Activated CD4-positive, alpha-beta T cell treated with anti-CD3 and anti-CD28 coated beads, Interleukin-2, amount 10 ng/mL, durations not matched to agents 24 days and 14 days (primary cell): ENCODE measurements around the gene COL28A1. TPM values are rescaled to one million over a fixed set of nuclear protein-coding genes. Genes with fewer than 3 reads are reported as not detected.
A peak's percentile ranks its signal among the peaks of the same experiment; 100 is the strongest.
"Not testable (repeated sequence)": the region's sequence is repeated elsewhere in the genome, so short reads cannot be mapped to it uniquely, and the experiment has no call there.

Experiments used
- DNase-seq: peaks from one replicate; pipeline ENCODE4 v3.0.0; 2022
- H3K27ac Mint-ChIP-seq: one replicate; pipeline ENCODE4 v1.8.0; 2022; ENCODE audit warnings: mild to moderate bottlenecking, mixed read lengths
- H3K27me3 Mint-ChIP-seq: one replicate; pipeline ENCODE4 v1.8.0; 2022; ENCODE audit warnings: mixed read lengths
- H3K36me3 Mint-ChIP-seq: one replicate; pipeline ENCODE4 v1.8.0; 2022; ENCODE audit warnings: low read depth, mild to moderate bottlenecking, mixed read lengths
- H3K4me1 Mint-ChIP-seq: one replicate; pipeline ENCODE4 v1.8.0; 2021; ENCODE audit warnings: mixed read lengths
- H3K4me3 Mint-ChIP-seq: one replicate; pipeline ENCODE4 v1.8.0; 2022; ENCODE audit warnings: mild to moderate bottlenecking, moderate library complexity, mixed read lengths
- H3K9me3 Mint-ChIP-seq: one replicate; pipeline ENCODE4 v1.8.0; 2021; ENCODE audit warnings: mixed read lengths
- intact Hi-C: fragments of 100-400 bp; cut with micrococcal nuclease; formaldehyde crosslinking; loops from one replicate; pipeline ENCODE4 v1.15.1; 2023
- total RNA-seq: library from RNA; stranded (reverse); gene quantifications from 2 replicates; pipeline ENCODE4 v1.2.3, GENCODE V29; 2022

The COL28A1 gene
- total RNA-seq, 1 donor from 2014 or later, result not detected

GRCh38 chr7:7424151-7424873 lies 111.4 kb downstream of the COL28A1 start:
- peak; percentile 69 for DNase-seq
- intact Hi-C loops, result loop anchor here (5.0 to 10.0 kb wide), 2 partner anchors 118 to 790 kb away; no protein-coding TSS in a partner anchor
- H3K36me3 Mint-ChIP-seq, result no peaks in the 10 kb centered on the region
- no peak overlapping the region for H3K27ac Mint-ChIP-seq
- H3K4me3 Mint-ChIP-seq, result peak overlapping the region; percentile 68
- H3K4me1 Mint-ChIP-seq, result peaks cover 5% of the 10 kb centered on the region
- H3K9me3 Mint-ChIP-seq, result no peaks in the 10 kb centered on the region
- H3K27me3 Mint-ChIP-seq, result peaks cover 5% of the 10 kb centered on the region

DNA sequence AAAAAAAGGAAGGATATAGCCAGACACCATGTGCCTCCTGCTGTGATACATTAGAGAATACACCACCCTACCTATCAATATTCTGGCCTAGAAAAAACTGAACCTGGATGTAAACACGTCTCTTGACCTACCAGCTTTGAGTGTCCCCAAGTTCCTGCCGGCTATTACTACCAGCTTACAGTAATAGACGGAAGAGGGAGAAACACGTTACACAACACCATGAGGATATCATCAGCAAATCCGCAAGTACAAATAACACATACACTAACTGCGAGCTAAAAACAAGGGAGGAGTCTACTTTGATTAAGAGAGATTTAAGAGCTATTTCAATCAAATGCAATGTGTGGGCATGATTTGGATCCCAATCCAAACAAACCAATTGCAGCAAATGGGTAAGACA lies 113.0 kb downstream of the COL28A1 start:
- Mint-ChIP-seq H3K4me3 (no peak overlapping the region), H3K36me3 (no peaks in the 10 kb centered on the region), H3K9me3 (no peaks in the 10 kb centered on the region), H3K27ac (no peak overlapping the region), H3K27me3 (peaks cover 2% of the 10 kb centered on the region), H3K4me1 (peaks cover 5% of the 10 kb centered on the region)
- intact Hi-C loops, result loop anchor here (5.0 to 10.0 kb wide), 2 partner anchors 120 to 792 kb away; no protein-coding TSS in a partner anchor
- no peak for DNase-seq

DNA sequence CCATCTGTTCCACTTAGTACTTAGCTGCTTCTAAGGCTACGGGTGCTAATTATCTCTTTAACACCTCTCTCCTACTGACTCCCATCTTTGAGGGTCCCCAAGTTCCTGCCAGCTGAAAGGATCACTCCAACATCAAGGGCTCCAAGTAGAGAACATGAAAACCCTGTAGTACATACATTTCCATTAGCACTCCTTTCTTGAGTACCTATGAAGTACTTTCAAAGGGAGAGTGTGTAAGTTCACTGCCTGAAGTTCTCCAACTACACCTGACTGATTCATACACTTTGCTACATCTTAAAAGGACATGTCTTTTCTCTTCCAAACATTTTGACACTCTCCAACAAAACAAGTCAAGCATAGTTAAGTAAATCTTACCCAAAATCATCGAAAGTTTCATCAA lies 113.8 kb downstream of the COL28A1 start:
- intact Hi-C loops, result loop anchor here (5.0 to 10.0 kb wide), 2 partner anchors 120 to 793 kb away; no protein-coding TSS in a partner anchor
- Mint-ChIP-seq H3K9me3 (no peaks in the 10 kb centered on the region), H3K27me3 (peaks cover 2% of the 10 kb centered on the region), H3K4me3 (no peak overlapping the region), H3K4me1 (peaks cover 5% of the 10 kb centered on the region), H3K27ac (no peak overlapping the region), H3K36me3 (no peaks in the 10 kb centered on the region)
- no peak for DNase-seq

DNA sequence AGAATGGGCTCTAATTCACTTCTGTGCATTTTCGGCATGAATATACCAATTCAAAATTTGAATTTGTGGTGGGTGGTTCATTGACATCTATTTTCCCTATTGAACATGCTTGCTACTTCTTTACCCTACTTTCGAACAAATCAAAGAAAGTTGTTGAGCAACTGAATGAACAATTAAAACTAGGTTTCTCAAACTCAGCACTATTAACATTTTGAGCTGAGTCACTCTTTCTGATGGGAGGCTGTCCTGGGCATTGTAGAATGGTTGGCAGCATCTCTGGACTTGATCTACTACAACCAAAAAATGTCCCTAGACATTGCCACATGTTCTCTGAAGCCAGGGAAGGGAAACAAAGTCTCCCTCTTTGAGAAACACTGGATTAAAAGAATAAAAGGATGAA lies 116.7 kb downstream of the COL28A1 start:
- H3K4me1 Mint-ChIP-seq, result peaks cover 6% of the 10 kb centered on the region
- H3K4me3 Mint-ChIP-seq, result no peak overlapping the region
- no peaks in the 10 kb centered on the region for H3K27me3 Mint-ChIP-seq
- no peak for DNase-seq
- intact Hi-C loops, result no loop called here
- no peaks in the 10 kb centered on the region for H3K9me3 Mint-ChIP-seq
- no peak overlapping the region for H3K27ac Mint-ChIP-seq
- H3K36me3 Mint-ChIP-seq, result no peaks in the 10 kb centered on the region

GRCh38 chr7:7417851-7418250 lies 117.8 kb downstream of the COL28A1 start:
- intact Hi-C loops, result no loop called here
- no peak for DNase-seq
- no peaks in the 10 kb centered on the region for H3K9me3 Mint-ChIP-seq
- H3K27me3 Mint-ChIP-seq, result no peaks in the 10 kb centered on the region
- H3K36me3 Mint-ChIP-seq, result no peaks in the 10 kb centered on the region
- H3K4me3 Mint-ChIP-seq, result no peak overlapping the region
- peaks cover 6% of the 10 kb centered on the region for H3K4me1 Mint-ChIP-seq
- no peak overlapping the region for H3K27ac Mint-ChIP-seq

DNA sequence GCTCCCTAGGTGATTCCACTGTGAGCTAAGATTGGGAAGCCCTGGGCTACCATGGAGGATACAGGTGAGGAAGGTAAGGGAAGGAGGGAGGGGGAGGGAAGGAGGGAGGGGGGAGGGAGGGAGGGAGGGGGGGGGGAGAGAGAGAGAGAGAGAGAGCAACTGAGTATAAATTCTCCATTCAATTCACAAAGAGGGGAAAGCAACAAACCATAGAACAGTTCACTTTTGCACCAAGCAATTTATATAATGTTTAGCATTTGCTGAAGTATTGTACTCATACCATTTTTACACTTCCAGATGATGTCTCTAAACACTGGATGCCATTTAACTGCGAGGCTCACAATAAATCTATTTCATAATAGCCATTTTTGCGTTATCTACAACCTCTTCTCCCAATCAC lies 118.3 kb downstream of the COL28A1 start:
- H3K4me1 Mint-ChIP-seq, result peaks cover 6% of the 10 kb centered on the region
- DNase-seq, result no peak
- H3K36me3 Mint-ChIP-seq, result no peaks in the 10 kb centered on the region
- no peak overlapping the region for H3K27ac Mint-ChIP-seq
- H3K4me3 Mint-ChIP-seq, result no peak overlapping the region
- H3K9me3 Mint-ChIP-seq, result no peaks in the 10 kb centered on the region
- intact Hi-C loops, result no loop called here
- no peaks in the 10 kb centered on the region for H3K27me3 Mint-ChIP-seq

DNA sequence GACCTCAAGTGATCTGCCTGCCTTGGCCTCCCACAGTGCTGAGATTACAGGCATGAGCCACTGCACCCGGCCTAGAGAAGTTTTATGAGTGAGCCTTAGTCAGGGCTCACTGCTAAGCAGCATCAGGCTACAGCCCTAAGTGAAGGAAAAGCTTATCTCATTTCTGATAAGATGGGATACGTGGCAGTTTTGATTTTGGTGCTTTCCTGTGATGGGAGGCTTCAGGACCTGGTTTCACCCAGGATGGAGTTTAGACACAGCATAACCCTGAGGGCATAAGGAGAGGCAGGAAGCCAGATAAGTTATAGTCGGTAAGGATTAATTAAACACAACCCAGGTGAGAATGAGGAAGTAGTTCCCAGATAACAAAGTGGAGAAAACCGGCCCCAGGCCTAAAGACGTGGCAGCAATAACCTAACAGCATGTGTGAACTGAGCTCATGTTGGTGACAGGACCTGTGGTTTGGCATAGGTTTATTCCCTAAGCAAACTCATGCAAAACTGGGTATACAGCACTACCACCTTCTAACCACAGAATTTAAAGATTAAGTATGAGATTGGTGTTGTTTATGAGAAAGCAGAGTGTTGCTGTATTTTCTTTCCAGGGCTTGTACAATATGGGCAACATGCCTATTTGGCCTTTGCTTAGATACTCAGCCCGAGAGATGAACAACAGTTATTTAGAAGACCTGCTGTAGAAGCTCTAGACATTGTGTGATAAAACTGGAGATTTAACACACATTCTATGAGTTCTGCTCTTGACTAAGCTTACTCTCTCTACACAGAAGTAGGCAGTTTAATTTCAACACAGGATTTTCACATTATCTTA lies 119.4 kb downstream of the COL28A1 start:
- Mint-ChIP-seq H3K27ac (no peak overlapping the region), H3K4me1 (peaks cover 6% of the 10 kb centered on the region), H3K36me3 (no peaks in the 10 kb centered on the region), H3K27me3 (no peaks in the 10 kb centered on the region), H3K4me3 (no peak overlapping the region), H3K9me3 (no peaks in the 10 kb centered on the region)
- intact Hi-C loops, result no loop called here
- DNase-seq, result no peak

DNA sequence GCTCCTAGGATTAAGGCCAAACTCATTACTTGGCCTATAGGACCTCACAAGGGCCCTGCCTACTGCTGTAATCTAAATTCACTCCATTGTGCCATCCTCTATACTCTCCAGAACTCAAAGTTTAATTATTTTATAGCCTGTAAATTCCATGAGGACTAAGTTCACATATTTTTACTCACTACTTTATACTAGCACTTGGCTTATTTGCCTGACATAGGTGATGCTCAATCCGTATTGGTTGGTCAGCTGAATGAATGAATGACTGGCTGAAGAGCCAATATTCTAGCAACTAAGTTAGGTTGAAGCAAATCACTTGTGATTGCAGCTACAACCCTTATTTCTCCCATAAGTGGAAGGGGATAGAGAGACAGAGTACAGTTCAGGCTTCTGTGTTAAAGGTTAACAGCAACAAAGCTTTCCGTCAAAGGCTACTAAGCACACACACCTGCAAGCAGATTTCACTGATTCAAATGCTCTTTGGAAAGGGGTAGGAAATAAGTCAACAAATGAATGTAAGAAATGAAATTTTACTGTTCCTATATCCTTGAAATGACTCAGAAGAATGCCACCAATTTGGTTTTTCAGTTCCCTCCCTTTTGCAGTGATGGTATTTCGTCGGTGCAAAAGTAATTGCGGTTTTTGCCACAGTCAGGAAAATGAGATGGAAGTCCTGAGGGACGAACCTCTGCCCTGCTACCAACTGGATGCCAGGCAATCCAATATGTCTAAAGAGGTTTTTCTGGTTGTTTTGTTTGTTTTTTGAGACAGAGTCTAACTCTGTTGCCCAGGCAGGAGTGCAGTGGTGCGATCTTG lies 120.7 kb downstream of the COL28A1 start:
- Mint-ChIP-seq H3K36me3 (no peaks in the 10 kb centered on the region), H3K9me3 (no peaks in the 10 kb centered on the region), H3K4me3 (no peak overlapping the region), H3K4me1 (peaks cover 6% of the 10 kb centered on the region), H3K27ac (no peak overlapping the region), H3K27me3 (no peaks in the 10 kb centered on the region)
- intact Hi-C loops, result no loop called here
- DNase-seq, result no peak

DNA sequence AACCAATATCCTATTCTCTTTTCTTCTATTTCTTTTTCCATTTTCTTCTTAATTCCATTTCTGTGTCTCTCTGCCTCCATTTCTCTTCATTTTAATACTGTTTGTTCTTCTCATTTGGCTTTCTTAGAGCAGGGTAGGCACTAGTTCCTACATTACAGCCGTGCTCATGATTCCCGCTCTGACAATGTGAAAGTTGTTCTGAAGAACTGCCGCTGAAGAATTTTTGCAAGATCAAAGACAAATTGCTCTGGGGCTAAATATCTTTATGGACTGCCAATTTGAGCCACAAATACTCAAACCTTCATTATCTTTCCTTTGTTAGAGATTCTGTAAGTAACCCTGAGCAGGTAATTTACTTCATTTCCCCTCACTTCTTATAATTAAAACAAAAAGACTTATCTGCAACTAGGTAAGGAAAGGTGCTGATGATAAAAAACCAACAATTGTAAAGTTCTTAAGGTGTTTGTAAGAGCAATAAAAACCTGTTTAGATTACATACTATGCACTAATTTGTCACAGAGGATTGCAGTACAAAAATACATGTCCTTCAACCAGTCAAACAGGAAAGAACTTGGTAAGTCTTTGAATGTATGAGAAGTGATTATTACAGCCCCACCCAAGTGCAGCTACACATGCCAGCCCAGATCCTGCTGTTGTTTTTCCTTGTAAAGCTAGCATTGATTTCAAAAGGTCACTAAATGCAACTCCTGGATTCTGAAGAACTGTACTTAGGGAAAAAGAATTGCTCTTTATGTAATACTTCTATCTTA lies 127.5 kb downstream of the COL28A1 start:
- no peak for DNase-seq
- intact Hi-C loops, result no loop called here
- Mint-ChIP-seq H3K27me3 (peaks cover 2% of the 10 kb centered on the region), H3K9me3 (peaks cover 3% of the 10 kb centered on the region), H3K36me3 (no peaks in the 10 kb centered on the region), H3K27ac (no peak overlapping the region), H3K4me3 (no peak overlapping the region), H3K4me1 (no peaks in the 10 kb centered on the region)

GRCh38 chr7:7405461-7405860 lies 130.2 kb downstream of the COL28A1 start:
- H3K36me3 Mint-ChIP-seq, result no peaks in the 10 kb centered on the region
- intact Hi-C loops, result no loop called here
- no peaks in the 10 kb centered on the region for H3K4me1 Mint-ChIP-seq
- H3K27me3 Mint-ChIP-seq, result peaks cover 2% of the 10 kb centered on the region
- no peak overlapping the region for H3K4me3 Mint-ChIP-seq
- no peak overlapping the region for H3K27ac Mint-ChIP-seq
- H3K9me3 Mint-ChIP-seq, result peaks cover 3% of the 10 kb centered on the region
- no peak for DNase-seq

DNA sequence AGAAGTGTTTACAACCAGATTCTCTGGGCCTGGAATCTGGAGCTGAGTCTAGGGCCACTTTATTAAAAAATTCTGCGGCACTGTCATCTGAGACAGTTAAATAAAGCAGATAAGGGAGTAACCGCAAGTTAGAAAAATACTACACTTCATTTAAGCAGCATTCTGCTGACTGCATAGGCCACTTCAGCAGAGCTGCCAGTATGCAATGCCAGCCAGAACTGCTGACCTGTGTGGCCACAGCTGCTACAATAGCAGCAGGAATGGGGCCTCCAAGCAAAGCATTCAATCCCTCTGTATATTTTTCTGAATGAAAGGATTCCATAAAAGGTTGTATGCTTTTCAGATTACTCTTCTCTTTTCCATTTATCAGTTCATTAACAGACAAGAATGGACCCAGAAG lies 136.0 kb downstream of the COL28A1 start:
- no peaks in the 10 kb centered on the region for H3K4me1 Mint-ChIP-seq
- no peak overlapping the region for H3K27ac Mint-ChIP-seq
- no peaks in the 10 kb centered on the region for H3K27me3 Mint-ChIP-seq
- no peak for DNase-seq
- H3K4me3 Mint-ChIP-seq, result no peak overlapping the region
- H3K9me3 Mint-ChIP-seq, result no peaks in the 10 kb centered on the region
- H3K36me3 Mint-ChIP-seq, result no peaks in the 10 kb centered on the region
- intact Hi-C loops, result no loop called here

DNA sequence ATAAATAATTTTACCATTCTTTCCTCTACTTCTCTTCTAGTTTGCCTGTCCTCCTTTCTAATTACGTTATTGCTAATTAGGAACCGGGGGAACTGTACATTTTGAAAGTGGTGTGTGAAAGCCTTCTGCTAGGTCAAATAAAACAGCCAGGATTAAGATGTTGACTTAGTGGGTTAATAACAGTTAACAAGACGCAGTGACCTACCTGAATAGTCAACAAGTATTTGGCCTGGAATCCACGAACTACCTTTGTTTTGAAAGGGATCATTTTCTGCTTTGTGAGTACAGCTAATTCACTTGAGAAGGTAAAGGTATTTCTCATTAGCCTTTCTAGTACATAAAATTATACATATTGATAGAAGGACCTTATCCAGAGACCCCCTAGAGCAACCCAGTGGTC lies 139.9 kb downstream of the COL28A1 start:
- no peak overlapping the region for H3K27ac Mint-ChIP-seq
- H3K9me3 Mint-ChIP-seq, result peaks cover 16% of the 10 kb centered on the region
- H3K4me1 Mint-ChIP-seq, result no peaks in the 10 kb centered on the region
- intact Hi-C loops, result no loop called here
- H3K4me3 Mint-ChIP-seq, result no peak overlapping the region
- DNase-seq, result no peak
- peaks cover 2% of the 10 kb centered on the region for H3K27me3 Mint-ChIP-seq
- H3K36me3 Mint-ChIP-seq, result no peaks in the 10 kb centered on the region

GRCh38 chr7:7388164-7388563 lies 147.5 kb downstream of the COL28A1 start:
- DNase-seq, H3K27ac Mint-ChIP-seq, H3K4me3 Mint-ChIP-seq, H3K27me3 Mint-ChIP-seq, intact Hi-C loops, H3K4me1 Mint-ChIP-seq, H3K36me3 Mint-ChIP-seq: not testable (repeated sequence)
- peaks cover 25% of the 10 kb centered on the region for H3K9me3 Mint-ChIP-seq
